Activated T-cell treated with anti-CD3 and anti-CD28 coated beads for 4 hours (primary cell): ENCODE results near the gene PCDH9.

Experiments
- DNase-seq: peaks from one replicate; pipeline ENCODE4 v3.0.0-alpha.2; 2020

The PCDH9 gene

DNA sequence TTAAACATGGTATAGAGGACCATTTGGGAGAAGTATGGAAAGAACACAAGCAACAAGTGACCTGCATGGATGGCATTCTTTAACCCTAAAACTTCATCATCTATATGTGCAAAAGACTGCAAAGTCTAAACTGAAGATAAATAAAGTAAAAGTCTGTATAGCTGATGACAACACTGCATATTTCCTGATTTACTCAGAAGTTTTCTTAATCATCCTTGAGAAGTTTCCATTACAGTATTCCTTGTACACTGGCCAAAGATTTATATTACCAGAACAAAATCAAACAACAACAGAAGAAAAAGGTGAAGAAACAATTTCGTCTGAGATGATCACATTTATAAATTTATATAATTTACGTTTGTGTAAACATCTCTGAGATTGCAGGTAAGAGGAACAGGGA is 805.7 kb downstream of the PCDH9 start:
- DNase-seq: no peak

DNA sequence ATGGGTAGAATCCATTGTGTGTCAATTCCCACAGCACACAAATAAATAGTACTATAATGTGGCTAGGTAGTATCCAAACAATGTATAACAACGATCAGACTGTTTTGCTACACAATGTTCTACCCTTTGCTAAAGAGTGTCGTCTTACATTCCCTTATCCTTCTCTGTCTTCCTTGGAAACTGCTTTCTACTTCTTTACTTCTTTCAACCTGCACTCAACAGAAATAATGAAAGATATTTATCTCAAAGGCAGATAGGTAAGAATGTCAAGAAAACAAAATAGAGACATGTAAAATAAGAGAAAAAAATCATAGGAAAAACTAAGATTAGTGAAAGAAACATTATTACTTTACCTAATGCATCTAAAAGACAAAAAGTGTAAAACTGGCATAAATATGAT is 814.7 kb downstream of the PCDH9 start:
- DNase-seq: no peak

DNA sequence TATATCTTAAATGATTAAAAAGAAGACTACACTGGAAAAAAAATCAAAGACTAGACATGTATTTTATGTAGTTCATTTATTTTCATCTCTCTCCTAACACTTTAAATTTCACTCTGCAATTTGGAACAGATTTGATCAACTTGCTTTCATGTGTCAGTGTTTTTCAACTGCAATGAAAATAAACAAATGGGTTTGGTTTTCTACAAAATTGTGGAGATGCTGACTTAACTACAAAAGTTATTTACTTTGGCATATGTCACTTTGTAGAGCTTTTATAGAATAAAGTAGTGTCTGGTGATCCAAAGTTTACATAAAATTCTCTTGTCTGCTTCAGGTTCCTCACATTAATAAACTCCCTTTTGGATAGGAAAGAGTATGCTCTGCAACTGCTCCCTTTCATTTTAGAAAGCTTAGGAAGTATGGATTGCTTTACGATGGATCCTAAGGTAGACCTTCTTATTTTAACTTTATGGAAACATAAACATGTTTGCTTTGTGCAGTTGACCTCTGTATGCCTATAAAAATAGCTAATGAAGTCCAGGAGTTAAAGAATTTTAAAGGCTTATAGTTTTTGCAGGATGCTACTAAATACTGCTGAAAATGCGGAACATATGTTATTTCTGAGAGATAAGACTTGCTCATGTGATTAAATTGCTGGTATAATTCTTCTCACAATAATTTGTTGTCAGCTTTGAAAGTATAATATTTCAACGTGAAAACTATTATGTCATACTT is 815.9 kb downstream of the PCDH9 start:
- no peak for DNase-seq

- DNase-seq: no peak
These were observed 819.8 kb downstream of the PCDH9 start for GRCh38 chr13:66410314-66410713.

DNA sequence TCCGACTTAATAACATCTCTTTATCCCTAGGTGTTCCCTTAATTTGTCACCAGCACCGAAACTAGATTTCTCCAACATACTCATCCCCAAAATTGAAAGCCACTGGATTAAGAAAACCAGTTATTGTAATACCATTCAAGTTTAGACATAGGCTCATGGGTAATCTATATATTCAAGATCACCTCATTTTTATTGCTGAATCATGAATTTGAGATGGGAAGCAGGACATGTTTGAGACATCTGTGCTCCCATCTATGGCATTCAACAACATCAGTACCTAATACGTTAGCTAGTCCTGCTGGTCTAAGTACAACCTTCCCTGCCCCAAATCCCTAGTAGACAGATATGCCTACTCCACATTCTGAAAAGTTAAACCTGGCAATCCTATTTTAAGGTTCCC is 820.6 kb downstream of the PCDH9 start:
- DNase-seq: no peak

DNA sequence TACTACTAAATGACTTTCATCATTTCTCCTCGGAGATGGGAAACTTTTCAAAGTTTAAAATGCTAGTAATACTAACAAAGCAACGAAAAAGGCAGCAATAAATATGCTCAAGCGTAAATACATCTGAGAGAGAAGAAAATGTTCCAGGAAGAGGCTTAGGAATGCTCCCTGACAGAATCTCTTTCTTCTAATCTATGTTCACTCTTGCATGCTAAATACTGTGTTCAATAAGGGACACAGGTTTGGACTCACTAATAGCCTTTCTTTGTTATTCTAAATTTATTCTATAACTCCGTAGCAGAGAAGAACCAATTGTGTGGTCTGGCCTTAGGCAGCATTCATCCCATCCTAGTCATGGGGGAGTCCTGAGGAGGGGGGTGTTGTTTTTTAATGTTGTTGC is 823.0 kb downstream of the PCDH9 start:
- DNase-seq: no peak

DNA sequence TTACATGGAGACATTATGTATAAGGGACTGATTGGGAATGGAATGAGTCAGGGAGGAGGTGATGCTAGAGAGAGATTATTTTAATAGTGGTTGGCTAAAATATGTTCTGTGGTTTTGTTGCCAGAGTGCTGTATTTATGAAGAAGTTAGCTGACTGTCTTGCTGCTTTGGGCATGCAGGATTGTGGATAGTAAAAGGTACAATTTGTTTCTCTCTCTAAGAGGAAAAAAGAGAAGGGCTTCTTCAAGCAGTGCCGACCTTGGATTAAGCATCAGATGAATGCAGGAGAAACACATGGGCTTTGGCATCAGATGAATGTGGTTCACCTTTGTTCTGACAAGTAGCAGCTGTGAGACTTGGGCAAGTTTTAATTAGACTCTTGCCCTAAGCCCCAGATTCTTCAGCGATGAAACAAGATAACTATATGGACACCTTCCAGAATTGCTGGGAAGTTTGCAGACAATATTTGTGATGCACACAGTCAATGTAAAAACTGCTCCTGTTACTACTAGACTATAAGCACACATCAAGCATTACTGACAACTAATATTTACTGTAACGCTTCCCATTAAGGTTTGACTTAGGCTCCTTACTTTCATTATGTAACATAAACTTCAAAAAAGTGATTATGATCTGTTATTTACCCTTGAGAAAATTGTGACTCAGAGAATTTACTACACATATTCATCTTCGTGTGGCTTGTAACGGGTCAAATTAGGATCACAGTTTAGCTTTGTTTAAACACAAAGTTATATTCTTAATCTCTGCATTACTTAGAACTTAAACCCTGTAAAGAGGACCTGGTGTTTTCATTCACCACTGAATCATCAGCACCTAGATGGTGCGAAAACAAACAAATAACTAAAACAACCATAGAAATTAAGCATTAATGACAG is 824.0 kb downstream of the PCDH9 start:
- no peak for DNase-seq

- DNase-seq: no peak
These were observed 827.6 kb downstream of the PCDH9 start for GRCh38 chr13:66402546-66402945.

- no peak for DNase-seq
These were observed 828.1 kb downstream of the PCDH9 start for GRCh38 chr13:66402066-66402465.

DNA sequence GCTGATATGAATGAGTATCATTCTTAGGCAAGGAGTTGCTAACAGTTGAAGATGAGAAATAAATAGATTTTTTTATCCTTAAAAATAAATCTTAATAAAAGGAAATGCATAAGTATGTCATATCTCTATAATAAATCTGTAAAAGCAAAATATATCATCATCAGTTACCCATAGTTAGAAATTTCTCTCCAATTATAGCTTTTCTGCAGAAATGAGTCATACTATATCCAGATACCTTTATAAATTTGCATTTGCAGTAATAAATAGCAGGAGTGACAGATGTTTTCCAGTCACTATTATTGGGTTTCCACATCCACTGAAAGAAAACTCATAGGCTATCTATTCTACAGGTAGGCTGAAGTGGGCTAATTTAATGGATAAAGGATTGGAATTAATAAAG is 829.8 kb downstream of the PCDH9 start:
- DNase-seq: no peak

GRCh38 chr13:66399873-66400272 is 830.3 kb downstream of the PCDH9 start:
- no peak for DNase-seq

DNA sequence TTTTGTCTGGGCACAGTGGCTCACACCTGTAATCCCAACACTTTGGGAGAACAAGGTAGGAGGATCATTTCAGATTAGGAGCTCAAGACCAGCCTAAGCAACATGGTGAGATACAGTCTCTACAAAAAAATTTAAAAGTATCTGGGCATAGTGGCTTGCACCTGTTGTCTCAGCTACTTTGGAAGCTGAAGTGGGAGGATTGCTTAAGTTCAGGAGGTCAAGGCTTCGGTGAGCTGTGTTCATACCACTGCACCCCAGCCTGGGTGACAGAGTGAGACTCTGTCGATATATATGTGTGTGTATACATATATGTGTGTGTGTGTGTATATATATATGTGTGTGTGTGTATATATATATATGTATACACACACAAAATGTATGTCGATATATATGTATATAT is 833.0 kb downstream of the PCDH9 start:
- DNase-seq: no peak

- DNase-seq: no peak
These were observed 838.8 kb downstream of the PCDH9 start for GRCh38 chr13:66391322-66391721.

GRCh38 chr13:66378894-66379293 is 851.2 kb downstream of the PCDH9 start:
- DNase-seq: no peak

DNA sequence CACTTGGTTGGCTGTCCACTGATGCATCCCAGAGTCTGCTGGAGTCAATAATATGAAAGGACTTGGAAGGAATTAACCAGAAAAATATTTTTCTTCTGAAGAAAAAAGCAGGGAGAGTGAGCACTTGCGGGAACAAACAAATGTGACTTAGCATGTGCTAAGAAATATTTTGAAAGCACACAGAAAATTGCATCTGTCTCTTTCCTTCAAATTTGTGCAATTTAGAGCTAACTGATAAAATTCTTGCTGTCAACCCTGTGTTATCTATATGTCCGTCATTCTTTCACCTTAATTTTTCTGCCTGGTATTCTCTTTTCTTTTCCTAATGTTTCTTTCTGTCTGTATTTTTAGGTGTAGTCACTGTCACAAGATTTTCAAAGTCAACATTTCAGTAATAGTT is 852.6 kb downstream of the PCDH9 start:
- no peak for DNase-seq

DNA sequence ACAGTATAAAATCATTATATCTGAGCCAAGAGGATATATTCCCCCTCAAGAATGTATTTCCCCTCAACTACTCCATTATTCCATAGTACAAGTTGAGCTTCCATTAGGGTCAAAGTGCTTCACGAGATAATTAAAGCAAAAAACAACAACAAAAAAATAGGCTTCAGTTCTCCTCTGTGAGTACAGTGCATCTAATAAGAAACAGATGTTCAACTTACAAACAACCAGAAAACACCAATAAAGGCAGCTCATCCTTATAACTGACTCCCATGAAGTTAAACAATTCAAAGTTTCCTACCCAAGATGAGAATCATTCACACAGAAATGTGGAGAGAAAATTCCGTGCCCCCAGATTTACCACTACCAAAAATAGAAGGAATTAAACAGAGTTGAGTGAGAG is 854.4 kb downstream of the PCDH9 start:
- DNase-seq: no peak

- no peak for DNase-seq
These were observed 860.5 kb downstream of the PCDH9 start for GRCh38 chr13:66369666-66370065.

DNA sequence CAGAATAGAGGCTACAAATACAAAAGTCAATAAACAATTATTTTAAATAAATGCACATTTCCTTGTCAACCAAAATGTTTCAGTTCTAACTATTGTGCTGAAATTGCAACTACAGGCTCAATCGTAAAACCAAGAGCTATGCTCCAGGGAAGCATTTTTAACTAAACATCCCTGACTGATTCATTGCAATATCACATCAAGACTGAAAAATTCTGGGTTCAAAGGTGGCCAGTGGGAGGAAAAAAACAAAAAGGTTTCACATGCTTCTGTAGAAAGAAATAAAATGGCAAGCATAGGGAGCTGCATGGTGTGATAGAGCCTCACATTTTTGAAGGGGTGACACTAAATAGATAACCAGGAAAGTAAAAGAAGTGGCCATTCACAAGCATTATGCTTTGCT is 862.8 kb downstream of the PCDH9 start:
- DNase-seq: no peak

GRCh38 chr13:66365101-66365500 is 865.0 kb downstream of the PCDH9 start:
- DNase-seq: no peak

DNA sequence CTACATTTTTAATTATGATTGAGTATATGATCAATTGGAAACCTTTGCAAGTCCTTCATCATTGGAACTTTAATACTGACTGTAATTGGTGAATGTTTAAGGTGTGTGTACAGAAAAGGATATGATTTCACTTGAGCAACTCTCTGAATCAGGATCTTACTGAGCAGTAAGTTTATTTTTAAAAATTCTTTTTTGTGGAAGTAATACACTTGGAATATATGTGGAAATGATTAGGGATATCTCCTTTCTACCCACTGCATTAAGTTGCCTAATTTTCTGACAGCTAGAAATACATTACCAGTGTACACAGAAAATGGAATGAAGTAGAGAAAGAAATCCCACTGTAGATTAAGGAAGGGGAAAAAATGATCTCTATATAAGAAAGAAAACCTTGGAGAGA is 865.8 kb downstream of the PCDH9 start:
- no peak for DNase-seq

GRCh38 chr13:66362485-66362884 is 867.7 kb downstream of the PCDH9 start:
- no peak for DNase-seq

- no peak for DNase-seq
These were observed 870.1 kb downstream of the PCDH9 start for GRCh38 chr13:66359910-66360552.

DNA sequence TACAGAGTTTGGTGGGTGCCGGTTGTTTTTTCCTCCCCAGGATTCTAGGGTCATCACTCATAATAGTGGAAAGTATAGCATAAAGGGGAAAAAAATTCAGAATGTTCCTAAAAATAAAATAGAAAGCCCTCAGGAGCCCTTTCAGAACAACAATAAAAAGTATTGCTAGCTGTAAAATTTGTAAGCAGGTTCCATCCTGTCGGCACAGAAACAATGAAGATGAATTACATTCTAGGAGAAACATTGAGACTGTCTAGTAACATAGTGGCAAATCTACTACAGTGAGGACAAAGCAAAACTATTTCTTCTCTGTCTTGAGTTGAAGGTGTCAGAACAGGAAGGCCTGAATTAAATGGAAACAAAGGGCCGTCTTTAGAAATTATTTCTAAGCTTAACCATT is 870.7 kb downstream of the PCDH9 start:
- DNase-seq: no peak

DNA sequence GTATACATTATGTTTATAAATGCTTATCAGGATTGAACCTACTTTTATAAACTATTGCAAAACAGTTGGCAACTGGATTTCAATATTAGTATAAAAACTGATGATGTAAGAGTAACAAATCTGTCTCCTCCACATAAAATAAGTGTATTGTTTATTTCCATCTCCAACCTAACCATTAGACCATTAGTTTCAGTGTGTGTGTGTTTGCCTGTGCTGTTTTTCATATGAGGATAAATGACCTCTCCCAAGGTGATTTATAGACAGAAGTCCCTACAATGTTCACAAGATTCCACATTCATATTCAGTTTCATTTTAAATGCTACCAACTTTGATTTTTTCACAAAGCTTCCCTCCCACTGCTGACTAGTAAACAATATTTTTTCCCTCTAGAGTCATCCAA is 871.6 kb downstream of the PCDH9 start:
- DNase-seq: no peak
